Fibroblast of lung (primary cell): Measurements from ENCODE around the gene ZMYND19. TPM values are rescaled to one million over a fixed set of nuclear protein-coding genes. Genes with fewer than 3 reads are reported as not detected.
"Not testable (repeated sequence)": the region's sequence is repeated elsewhere in the genome, so short reads cannot be mapped to it uniquely, and the experiment has no call there.

ENCODE experiments used
- DNase-seq, 2 donors: peaks; one replicate each; pipeline versions ENCODE4 v3.0.0 to v3.0.0-alpha.2; 2010; ENCODE audit warnings: low read depth in 2 of 2
- H2AFZ ChIP-seq: 2 replicates; pipeline ENCODE4 v1.5.1; 2012; ENCODE audit warnings: low read length, control low read depth, inconsistent platforms
- H3K27ac ChIP-seq: 2 replicates; pipeline ENCODE4 v1.5.1; 2011; ENCODE audit warnings: low read length, control low read depth; ENCODE audit not compliant: insufficient read depth
- H3K27me3 ChIP-seq: 2 replicates; pipeline ENCODE4 v1.5.1; 2011; ENCODE audit warnings: mild to moderate bottlenecking, low read length; ENCODE audit not compliant: control insufficient read depth, insufficient read depth
- H3K36me3 ChIP-seq: 2 replicates; pipeline ENCODE4 v1.5.1; 2011; ENCODE audit warnings: low read length; ENCODE audit not compliant: control insufficient read depth, insufficient read depth
- H3K4me1 ChIP-seq: 2 replicates; pipeline ENCODE4 v1.5.1; 2011; ENCODE audit warnings: low read length; ENCODE audit not compliant: control insufficient read depth, insufficient read depth; ENCODE audit errors: extremely low read depth
- H3K4me2 ChIP-seq: 2 replicates; pipeline ENCODE4 v1.5.1; 2011; ENCODE audit warnings: low read length, control low read depth; ENCODE audit not compliant: insufficient read depth; ENCODE audit errors: extremely low read depth
- H3K4me3 ChIP-seq, 4 experiments: fragments of 200-600 bp in 1 of 4; sonication (generic) in 1 of 4; replicated peaks in 1 of 4; 2 replicates each; pipeline ENCODE4 v1.5.1; 2011 to 2016; ENCODE audit warnings: low read length in 4 of 4, low read depth in 3 of 4, mild to moderate bottlenecking in 3 of 4, control low read depth in 2 of 4, inconsistent platforms in 1 of 4, mixed read lengths in 1 of 4; ENCODE audit not compliant: insufficient read depth in 1 of 4; ENCODE audit errors: control extremely low read depth in 1 of 4
- H3K79me2 ChIP-seq: 2 replicates; pipeline ENCODE4 v1.5.1; 2012; ENCODE audit warnings: mild to moderate bottlenecking, low read length, inconsistent platforms; ENCODE audit not compliant: control insufficient read depth, insufficient read depth
- H3K9ac ChIP-seq: 2 replicates; pipeline ENCODE4 v1.5.1; 2011; ENCODE audit warnings: mild to moderate bottlenecking, low read length, control low read depth; ENCODE audit not compliant: insufficient read depth
- H3K9me3 ChIP-seq: 2 replicates; pipeline ENCODE4 v1.5.1; 2012; ENCODE audit warnings: low read depth, low read length; ENCODE audit not compliant: control insufficient read depth, insufficient read depth
- H4K20me1 ChIP-seq: 2 replicates; pipeline ENCODE4 v1.5.1; 2011; ENCODE audit warnings: low read length; ENCODE audit not compliant: control insufficient read depth, insufficient read depth; ENCODE audit errors: extremely low read depth
- EZH2 ChIP-seq: IDR thresholded peaks from 2 replicates; pipeline ENCODE4 v1.5.1; 2012; ENCODE audit warnings: low read length, control low read depth, mild to moderate bottlenecking; ENCODE audit errors: missing control alignments
- polyA plus RNA-seq, 2 donors: library from polyadenylated mRNA; depleted of rRNA in 1 of 2; stranded (reverse) in 1 of 2; unstranded in 1 of 2; fragments of >200 nt; gene quantifications; 2 replicates each; pipeline ENCODE4 v1.2.1, GENCODE V29; 2011 to 2012; ENCODE audit warnings: missing spikeins in 1 of 2
- total RNA-seq: library from RNA; depleted of rRNA; stranded (reverse); fragments of >200 nt; gene quantifications from 2 replicates; pipeline ENCODE4 v1.2.1, GENCODE V29; 2014
- TF ChIP-seq, protein P1 (sequence below), 2 donors: IDR thresholded peaks in 1 of 2; conservative IDR thresholded peaks in 1 of 2; 1 replicate in 1 of 2; 2 replicates in 1 of 2; pipeline ENCODE4 v1.5.1; 2011 to 2012; ENCODE audit warnings: low read length in 2 of 2, control low read depth in 1 of 2, inconsistent platforms in 1 of 2, low read depth in 1 of 2, mild to moderate bottlenecking in 1 of 2

The ZMYND19 gene
- total and polyA plus RNA-seq, 2 donors (not counting 1 experiment from before 2014, with no cell fraction given), result 11.2 to 12.7 TPM

DNA sequence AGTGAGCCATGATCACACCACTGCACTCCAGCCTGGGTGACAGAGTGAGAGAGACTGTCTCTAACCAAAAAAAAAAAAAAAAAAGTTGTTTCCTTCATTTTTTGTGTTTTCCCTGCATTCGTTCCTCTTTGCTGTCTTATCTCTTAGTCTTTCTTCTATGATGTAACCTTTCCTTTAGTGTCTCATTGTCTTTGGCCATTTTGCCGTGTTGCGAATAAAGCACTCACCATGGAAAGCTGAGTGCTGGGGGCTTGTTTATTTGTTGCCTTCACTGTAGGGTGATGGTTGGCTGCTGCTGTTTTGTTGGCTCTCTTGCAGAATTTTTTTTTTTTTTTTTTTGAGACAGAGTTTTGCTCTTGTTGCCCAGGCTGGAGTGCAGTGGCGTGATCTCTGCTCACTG is 36.2 kb upstream of the ZMYND19 start:
- no peaks in the 10 kb centered on the region for H4K20me1 ChIP-seq

DNA sequence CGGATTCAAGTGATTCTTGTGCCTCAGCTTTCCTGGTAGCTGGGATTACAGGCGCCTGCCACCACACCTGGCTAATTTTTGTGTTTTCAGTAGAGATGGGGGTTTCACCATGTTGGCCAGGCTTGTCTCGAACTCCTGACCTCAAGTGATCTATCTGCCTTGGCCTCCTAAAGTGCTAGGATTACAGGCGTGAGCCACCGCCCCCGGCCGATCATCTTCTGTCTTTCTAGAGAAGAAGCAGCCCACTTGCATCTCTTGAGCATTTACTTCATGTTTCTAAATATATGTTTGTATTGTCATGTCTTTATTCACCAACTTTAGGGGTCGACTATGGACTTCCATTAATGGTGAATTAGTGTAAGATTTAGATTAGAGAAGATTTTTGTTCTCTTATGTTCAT is 31.9 kb upstream of the ZMYND19 start:
- not testable (repeated sequence) for H2AFZ ChIP-seq, H3K9me3 ChIP-seq, H3K4me3 ChIP-seq, DNase-seq, H3K9ac ChIP-seq, H3K27ac ChIP-seq, H3K27me3 ChIP-seq, H3K36me3 ChIP-seq, H4K20me1 ChIP-seq, H3K4me2 ChIP-seq, H3K4me1 ChIP-seq
- H3K79me2 ChIP-seq, result peaks cover 83% of the 10 kb centered on the region

More for the DNA sequence above, 36.2 kb upstream of the ZMYND19 start:
- no peak overlapping the region for H3K4me3 ChIP-seq
- peaks cover 85% of the 10 kb centered on the region for H3K79me2 ChIP-seq
- DNase-seq, result no peak
- TF ChIP-seq, protein P1, sequence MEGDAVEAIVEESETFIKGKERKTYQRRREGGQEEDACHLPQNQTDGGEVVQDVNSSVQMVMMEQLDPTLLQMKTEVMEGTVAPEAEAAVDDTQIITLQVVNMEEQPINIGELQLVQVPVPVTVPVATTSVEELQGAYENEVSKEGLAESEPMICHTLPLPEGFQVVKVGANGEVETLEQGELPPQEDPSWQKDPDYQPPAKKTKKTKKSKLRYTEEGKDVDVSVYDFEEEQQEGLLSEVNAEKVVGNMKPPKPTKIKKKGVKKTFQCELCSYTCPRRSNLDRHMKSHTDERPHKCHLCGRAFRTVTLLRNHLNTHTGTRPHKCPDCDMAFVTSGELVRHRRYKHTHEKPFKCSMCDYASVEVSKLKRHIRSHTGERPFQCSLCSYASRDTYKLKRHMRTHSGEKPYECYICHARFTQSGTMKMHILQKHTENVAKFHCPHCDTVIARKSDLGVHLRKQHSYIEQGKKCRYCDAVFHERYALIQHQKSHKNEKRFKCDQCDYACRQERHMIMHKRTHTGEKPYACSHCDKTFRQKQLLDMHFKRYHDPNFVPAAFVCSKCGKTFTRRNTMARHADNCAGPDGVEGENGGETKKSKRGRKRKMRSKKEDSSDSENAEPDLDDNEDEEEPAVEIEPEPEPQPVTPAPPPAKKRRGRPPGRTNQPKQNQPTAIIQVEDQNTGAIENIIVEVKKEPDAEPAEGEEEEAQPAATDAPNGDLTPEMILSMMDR (conservative IDR thresholded peaks at IDR 0.05 in 1 of 2, IDR thresholded peaks at IDR 0.05 in 1 of 2; ENCODE audit: low read depth in 1 of 2, low read length in 2 of 2), result no peak
- H3K27ac ChIP-seq, result no peak overlapping the region
- peaks cover 10% of the 10 kb centered on the region for H3K4me1 ChIP-seq
- no peaks in the 10 kb centered on the region for H3K36me3 ChIP-seq
- H3K9me3 ChIP-seq, result no peaks in the 10 kb centered on the region
- H3K4me2 ChIP-seq, result no peak overlapping the region
- no peak overlapping the region for H2AFZ ChIP-seq
- no peak overlapping the region for H3K9ac ChIP-seq
- no peaks in the 10 kb centered on the region for H3K27me3 ChIP-seq

DNA sequence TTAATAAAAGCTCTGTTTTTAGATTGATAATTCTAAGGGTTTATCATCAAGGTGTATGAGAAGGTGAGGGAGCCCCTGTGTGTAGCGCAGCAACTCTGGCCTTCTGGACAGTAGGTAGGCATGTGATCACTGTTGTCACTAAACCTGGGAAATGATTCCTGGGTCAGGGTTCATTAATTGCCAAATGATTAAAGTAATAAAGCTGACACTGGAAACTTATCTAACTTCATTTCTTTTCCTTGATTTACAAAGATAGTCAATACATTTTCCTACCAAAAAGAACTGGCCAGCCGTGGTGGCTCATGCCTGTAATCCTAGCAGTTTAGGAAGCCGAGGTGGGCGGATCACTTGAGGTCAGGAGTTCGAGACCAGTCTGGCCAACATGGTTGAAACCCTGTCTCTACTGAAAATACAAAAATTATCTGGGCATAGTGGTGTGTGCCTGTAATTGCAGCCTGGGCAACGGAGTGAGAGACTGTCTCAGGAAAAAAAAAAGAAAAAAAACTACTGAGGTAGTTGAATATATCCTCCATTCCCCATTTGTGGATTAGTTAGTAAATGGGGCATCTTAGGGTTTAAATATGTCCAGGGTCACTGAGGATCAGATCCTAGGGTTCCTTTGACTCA is 30.9 kb upstream of the ZMYND19 start:
- Histone ChIP-seq H3K9me3 (no peaks in the 10 kb centered on the region), H3K9ac (no peak overlapping the region), H3K27me3 (no peaks in the 10 kb centered on the region), H3K27ac (no peak overlapping the region), H2AFZ (no peak overlapping the region), H3K79me2 (peaks cover 82% of the 10 kb centered on the region), H3K4me1 (peaks cover 7% of the 10 kb centered on the region), H4K20me1 (no peaks in the 10 kb centered on the region), H3K4me2 (peak overlapping the region; percentile 96), H3K4me3 (no peak overlapping the region), H3K36me3 (no peaks in the 10 kb centered on the region)
- TF ChIP-seq, protein P1 (conservative IDR thresholded peaks at IDR 0.05 in 1 of 2, IDR thresholded peaks at IDR 0.05 in 1 of 2; ENCODE audit: low read depth in 1 of 2, low read length in 2 of 2), result peak; percentile 36 to 40
- TF ChIP-seq EZH2, result no peak
- peak in 1 of 2 donors; percentile 33 for DNase-seq
